Medulla oblongata (tissue), 1 donor: Measurements from ENCODE around the gene GCNT2.
"Not testable (repeated sequence)": the region's sequence is repeated elsewhere in the genome, so short reads cannot be mapped to it uniquely, and the experiment has no call there.

ENCODE experiments used
- DNase-seq: peaks from one replicate; pipeline ENCODE4 v3.0.0-alpha.2; 2015; ENCODE audit errors: extremely low spot score

GCNT2 gene

DNA sequence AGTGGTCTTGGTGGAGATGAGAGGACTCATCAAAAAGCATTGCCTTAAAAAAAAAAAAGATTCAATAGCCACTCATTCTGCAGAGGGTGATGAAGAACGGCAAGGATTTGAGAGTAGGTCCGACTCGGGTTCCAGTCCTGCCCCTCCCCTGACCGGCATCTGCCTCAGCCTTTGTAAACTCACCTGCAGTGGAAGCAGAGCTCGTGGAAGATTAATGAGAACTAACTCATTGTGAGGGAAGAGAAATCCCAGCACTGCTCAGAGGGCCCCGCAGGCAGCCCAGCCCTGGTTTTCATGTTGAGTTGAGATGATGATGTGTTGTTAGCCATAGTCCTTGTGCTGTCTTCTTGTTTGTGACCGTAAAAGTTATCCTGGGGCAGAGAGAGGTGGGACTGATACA lies 59.4 kb downstream of the GCNT2 start:
- no peak for DNase-seq

DNA sequence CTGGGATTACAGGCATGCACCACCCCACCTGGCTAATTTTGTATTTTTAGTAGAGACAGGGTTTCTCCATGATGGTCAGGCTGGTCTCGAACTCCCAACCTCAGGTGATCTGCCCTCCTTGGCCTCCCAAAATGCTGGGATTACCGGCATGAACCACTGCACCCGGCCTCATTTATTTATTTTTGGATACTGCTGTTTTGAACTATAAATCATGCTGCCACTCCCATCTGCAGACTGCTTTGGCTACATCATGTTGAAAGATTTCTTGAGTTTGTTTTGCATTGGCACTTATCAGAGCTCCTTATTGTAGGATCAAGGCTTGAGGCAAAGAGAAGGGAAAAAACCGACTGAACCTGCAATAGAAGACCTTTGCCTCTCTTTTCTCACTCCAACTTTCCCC lies 60.3 kb downstream of the GCNT2 start:
- not testable (repeated sequence) for DNase-seq

DNA sequence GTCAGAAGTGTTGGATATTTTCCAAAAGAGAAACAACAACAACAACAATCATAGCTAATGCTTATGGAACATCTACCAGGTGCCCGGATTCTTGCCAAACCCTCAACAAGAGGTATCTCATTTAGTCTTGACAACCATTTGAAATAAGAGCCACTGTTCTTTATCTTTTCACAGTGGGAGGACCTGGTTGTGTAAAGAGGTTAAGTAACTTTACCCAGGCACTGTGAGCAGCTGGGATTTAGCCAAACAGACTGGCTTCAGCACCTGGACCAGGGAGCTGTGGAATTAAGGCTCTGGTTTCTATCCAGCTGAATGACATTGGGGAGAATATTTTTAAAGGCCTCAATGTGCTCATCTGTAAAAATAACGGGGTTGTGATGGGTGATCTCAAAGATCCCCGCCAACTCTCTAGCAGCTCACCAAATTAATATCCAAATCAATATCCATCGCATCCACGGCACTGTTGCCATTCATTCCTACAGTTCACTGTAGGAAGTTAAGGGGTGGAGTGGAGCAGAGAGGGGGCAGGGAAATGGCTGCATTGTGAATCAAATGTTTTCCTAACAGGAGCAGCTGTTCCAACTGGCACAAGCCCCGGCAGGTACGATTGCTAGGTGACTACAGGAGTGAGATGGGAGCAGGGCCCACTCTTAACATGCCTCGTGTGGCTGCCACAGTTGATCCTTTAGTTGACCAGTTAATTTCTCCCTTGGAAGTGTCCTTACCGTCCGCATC lies 61.8 kb downstream of the GCNT2 start:
- DNase-seq = no peak

DNA sequence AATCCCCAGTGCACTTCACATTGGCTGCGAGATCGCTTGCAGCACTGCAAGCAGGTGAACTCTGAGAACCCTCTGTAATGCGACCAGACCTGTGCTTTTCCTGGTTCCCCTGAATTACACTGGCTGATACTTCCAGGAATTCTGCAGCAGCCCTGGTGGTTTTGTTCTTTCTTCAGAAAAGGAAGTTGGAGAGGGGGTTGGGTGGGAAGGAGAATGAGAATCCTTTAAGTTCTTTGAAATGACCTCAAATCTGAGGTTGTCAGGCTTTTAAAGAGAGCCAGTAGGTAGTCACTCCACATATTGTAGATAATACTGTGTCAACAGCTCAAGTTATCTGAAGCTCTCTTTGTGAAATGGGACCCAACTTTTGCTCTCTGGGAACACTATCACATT lies 62.4 kb downstream of the GCNT2 start:
- DNase-seq = no peak

DNA sequence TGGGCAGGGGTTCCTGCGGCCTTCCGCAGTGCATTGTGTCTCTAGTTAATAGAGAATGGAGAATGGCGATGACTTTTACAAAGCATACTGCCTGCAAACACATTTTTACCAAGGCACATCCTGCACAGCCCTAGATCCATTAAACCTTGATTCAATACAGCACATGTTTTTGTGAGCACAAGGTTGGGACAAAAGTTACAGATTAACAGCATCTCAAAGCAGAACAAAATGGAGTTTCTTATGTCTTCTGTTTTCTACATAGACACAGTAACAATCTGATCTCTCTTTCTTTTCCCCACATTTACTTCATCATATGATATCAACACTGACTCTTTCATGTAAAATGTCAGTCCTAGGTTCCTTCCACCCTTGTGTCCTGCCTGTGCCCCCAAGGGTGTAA lies 63.5 kb downstream of the GCNT2 start:
- no peak for DNase-seq

DNA sequence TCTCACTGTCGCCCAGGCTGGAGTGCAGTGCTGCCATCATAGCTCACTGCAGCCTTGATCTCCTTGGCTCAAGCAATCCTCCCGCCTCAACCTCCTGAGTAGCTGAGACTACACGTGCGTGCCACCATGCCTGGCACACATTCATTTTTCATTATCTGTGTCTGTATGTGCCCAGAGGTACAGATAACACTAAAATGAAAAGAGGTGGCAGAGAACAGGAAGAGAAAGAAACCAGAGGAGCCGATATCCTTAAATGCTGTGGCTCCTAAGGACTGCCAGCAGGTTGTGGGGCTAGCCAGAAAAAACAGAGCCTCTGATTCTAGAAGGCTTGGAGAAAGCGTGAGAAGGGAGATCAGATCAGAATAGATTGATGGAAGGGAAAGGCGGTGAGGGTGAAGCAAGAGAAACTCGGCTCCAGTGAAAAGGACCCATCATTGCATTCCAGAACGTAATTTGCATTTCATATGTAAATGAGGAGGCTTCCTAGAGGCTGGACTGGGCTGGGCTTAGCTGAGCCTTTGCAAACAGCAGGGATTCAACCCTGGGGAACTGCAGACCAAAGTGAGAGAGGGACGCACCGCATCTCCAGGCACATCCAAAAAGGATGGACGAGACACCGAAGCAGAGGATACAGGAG lies 64.2 kb downstream of the GCNT2 start:
- DNase-seq = no peak

DNA sequence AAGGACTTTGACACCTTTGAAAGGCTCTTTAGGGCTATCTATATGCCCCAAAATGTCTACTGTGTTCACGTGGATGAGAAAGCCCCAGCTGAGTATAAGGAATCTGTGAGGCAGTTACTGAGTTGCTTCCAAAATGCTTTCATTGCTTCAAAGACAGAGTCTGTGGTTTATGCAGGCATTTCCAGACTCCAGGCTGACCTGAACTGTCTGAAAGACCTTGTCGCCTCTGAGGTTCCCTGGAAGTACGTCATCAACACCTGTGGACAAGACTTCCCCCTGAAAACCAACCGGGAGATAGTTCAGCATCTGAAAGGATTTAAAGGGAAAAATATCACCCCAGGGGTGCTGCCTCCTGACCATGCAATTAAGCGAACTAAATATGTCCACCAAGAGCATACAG lies 65.2 kb downstream of the GCNT2 start:
- no peak for DNase-seq

DNA sequence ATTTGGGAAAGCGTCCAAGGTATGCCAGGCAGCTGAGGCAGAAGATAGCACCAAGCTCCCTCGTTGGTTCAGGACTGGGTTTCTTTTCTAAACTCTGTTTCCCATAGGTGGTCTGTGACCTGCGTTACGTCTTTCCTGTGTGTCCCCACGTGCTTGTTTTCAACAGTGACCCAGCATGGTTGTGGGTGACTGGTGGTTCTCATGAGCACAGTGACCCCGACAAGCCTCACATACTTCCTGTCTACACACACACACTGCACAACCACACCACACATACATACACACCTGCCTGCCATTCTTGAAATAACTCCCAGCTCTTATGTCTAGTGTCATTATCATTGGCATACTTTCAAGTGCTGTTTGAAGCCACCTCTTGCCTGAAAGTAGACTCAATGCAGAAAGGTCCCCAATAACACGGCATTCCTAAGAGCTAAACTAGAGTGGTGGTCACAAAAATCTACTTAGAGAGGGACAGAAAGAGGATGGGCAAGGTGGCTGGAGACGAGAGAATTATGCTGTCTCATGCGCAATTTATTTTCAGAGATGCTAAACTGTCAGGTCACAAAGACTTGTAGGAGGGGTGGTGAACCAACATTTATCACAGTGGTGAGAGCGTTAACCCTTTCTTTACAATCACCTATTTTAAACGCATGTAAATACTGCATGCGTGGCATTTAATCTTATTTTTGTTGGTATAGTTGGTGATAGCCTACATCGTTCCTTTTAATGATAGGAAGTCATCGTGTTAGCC lies 66.7 kb downstream of the GCNT2 start:
- DNase-seq = no peak

DNA sequence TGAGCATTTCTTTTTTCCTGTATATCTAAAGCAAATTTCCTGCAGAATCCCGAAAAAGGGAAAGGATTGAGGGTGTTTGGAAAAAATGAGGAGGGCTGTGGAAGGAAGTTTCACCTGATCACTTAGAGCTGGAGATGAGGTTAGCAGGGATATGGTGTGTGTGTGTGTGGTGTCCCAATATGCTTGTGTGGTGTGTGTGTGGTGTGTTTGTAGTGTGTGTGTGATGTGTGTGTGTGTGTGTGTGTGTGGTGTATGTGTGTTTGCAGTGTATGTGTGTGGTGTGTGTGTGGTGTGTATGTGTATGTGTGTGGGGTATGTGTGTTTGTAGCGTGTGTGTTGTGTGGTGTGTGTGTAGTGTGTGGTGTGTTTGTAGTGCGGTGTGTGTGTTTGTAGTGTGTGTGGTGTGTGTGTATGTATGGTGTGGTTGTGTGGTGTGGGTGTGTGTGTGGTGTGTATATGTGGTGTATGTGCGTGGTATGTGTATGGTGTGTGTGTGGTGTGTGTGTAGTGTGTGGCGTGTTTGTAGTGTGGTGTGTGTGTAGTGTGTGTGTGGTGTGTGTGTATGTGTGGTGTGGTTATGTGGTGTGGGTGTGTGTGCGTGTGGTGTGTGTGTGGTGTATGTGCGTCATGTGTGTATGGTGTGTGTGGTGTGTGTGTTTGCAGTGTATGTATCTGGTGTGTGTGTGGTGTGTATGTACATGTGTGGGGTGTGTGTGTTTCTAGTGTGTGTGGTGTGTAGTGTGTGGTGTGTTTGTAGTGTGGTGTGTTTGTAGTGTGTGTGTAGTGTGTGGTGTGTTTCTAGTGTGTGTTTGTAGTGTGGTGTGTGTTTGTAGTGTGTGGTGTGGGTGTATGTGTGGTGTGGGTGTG lies 67.6 kb downstream of the GCNT2 start:
- DNase-seq = no peak

DNA sequence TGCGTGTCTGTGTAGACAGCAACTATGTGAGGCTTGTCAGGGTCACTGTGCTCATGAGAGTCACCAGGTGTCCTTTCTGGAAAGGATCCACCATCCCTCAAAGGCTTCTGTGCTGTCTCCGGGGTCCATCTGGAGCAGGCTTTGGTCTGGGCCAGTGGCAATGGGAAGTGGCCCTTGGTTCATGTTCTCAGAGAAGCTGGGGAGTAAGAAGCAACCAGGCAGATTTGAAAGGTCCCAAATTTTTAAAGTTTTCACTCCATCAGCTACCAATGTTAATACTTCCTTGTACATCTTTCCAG lies 68.2 kb downstream of the GCNT2 start:
- no peak for DNase-seq

DNA sequence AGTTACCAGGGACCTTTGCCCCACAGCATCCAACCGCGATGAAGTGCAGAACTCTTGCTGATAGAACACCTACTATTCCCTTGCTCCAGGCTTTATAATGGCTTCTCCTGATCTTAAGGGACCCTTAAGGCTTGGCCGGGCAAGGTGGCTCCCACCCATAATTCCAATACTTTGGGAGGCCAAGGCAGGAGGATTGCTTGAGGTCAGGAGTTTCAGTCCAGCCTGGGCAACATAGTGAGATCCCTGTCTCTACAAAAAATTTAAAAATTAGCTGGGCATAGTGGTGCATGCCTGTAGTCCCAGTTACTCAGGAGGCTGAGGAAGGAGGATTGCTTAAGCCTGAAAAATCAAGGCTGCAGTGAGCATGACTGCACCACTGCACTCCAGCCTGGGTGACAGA lies 68.8 kb downstream of the GCNT2 start:
- DNase-seq = no peak

DNA sequence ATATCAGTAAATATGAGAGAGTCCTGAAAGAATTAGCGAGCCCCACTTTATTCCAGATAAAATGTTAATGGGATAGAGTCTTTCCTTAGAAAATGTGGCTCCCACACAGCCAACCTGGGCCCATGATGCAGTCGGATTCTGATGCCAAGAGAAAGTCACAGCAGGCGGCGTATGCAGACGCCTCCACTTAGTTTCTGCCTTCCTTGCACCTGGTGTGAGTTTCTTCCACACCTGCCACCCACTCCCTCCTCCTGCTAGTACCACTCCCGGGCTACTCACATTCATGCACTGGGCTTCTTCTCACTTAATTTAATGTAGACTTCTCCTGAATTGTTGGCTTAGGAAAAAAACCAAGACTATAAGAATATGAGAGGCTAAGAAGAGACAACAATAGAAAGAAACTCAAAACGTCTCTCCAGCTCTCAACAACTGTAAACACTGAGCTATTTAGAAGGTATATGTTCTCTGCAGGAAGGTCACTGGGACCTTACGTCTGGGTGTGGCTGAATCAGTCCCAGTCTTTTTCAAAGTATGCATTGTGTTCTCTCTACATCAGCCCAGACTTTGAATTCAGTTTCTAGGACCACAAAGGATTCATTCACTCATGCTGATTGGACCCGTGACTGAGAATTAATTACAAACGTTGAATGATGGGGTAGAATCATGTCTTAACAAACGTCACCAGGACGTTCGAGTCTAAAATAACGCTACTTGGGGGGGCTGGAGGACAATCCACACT lies 70.4 kb downstream of the GCNT2 start:
- DNase-seq = no peak

DNA sequence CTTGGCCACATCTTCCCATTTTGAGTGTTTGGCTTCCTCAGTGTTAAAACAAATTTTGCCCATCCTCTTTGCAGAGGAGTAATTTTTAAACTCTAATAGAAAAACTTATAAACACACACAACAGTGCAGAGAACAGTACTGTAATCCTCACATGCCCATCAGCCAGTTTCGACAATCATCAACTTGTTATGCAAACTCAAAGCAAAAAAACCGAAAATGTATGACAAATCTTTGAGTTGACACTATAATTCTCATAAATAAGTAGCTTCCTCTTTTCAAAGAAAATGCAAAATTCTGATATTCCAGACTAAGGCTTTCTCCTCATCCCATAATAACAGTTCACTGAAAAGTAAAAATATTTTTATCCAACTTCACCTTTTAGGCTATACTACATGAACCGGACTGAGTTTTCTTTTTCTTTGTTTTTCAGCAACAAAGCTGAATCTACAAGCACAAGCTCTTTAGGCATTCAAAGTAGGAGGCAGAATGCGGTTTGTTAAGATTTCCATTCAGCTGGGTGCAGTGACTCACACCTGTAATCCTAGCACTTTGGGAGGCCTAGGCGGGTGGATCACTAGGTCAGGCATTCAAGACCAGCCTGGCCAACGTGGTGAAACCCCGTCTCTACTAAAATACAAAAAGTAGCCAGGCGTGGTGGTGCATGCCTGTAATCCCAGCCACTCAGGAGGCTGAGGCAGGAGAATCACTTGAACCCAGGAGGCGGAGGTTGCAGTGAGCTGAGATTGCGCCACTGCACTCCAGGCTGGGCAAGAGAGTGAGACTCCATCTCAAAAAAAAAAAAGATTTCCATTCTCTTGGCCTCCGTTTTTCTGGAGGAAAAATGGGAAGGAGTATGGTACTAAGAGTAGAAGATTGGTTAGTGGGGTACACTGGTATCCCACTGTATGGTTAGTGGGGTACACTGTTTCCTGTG lies 74.8 kb downstream of the GCNT2 start:
- no peak for DNase-seq

DNA sequence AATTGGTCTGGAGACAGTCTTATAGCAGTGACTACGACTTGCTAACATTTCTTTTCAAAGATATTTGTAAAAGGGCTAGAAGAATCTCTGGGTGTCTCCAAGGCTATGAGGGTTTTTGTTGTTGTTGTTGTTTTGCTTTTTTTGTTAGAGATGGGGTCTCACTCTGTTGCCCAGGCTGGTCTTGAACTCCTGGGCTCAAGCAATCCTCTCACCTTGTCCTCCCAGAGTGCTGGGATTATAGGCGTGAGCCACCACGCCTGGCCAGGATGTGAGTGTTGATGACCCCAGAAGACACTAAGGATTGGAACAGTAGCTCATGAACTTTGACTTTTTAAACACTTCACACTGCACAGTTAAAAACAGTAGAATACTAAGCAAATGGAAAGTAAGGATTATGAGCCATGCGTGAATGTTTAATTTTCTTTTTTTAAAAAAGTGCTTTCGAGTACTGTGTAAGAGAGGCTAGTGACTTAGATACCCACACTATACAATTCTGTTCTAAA lies 76.4 kb downstream of the GCNT2 start:
- no peak for DNase-seq

DNA sequence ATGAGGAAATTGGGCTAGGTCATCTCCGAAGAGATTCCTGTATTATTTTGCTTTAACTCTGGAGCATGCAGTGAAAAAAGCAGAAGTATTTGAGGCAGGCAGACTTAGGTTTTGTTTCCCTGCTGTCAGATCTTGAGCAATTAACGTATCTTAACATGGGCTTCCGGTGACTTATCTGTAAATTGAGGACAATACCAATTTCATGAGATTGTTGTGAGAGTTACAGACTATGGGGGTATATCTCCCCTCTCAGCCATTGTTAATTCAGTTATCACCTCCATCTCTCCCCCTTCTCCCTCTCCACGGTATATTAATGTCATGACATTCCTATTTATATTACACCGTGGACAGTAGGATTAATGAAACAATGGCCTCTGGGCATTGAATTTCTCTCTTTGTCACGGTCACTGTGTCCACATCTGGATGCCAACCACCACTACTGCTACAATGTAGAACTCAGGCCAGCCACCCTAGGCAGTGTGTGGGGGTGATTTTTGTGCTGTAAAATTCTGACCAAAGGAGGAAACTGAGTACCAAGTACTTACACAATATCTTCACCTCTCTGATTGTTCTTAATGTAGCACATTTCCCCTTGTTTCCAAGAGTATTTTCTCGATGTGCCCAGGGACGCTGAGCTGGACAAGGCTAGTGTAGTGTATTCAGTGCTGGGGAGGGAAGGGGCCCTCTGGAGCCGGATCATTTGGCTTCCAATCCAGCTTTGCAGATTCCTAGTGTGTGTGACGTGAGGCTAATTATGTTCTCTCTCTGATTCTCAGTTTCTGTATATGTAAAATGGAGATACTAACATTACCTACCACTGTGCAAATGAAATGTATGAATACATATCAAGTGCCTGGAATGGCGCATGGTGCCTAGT lies 77.2 kb downstream of the GCNT2 start:
- no peak for DNase-seq

DNA sequence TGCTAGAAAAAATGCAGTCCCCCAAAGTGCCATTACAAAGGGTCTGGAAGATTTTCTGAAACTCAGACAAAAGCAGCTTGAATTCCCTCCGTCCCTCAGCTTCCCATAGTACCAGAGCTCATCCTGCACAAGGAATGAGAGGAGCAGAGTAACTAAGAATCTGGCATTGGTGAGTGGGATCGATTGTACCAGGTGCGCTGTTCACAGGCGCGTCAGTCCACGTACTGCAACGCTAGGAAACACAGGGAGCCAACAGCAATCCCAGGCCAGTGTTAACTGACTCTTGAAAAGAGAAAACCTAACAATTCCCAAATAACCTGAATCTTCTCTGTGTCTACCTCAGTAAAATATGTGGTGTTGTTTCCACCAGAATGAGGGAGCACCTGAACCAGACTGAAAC lies 77.9 kb downstream of the GCNT2 start:
- DNase-seq = no peak

DNA sequence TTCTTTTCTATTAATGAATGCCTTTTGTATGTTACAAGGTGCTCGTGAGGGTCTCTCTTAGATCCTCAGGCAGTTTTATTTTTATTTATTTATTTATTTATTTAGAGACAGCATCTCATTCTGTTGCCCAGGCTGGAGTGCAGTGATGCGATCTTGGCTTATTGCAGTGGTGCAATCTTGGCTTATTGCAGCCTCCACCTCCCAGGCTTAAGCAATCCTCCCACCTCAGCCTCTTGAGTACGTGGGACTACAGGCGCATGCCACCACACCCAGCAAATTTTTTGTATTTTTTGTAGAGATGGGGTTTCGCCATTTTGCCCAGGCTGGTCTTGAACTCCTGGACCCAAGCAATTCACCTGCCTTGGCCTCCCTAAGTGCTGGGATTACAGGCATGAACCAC lies 79.5 kb downstream of the GCNT2 start:
- DNase-seq = not testable (repeated sequence)

DNA sequence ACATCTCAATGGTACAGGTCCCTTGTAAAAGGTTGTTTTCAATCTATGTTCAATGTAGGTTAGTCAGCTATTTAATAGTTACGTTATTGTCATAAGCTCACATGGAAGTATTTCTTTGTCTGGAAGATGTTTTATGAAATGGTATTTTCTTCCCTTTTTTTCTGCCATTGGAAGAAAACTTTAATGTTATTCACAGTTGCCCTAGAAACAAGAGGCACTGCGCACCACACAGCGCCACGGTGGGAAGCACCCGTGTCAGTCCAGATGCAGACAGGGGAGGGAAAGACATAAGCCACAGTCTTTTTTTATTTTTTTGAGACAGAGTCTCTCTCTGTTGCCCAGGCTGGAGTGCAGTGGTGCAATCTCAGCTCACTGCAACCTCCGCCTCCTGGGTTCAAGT lies 82.1 kb downstream of the GCNT2 start:
- DNase-seq = no peak

DNA sequence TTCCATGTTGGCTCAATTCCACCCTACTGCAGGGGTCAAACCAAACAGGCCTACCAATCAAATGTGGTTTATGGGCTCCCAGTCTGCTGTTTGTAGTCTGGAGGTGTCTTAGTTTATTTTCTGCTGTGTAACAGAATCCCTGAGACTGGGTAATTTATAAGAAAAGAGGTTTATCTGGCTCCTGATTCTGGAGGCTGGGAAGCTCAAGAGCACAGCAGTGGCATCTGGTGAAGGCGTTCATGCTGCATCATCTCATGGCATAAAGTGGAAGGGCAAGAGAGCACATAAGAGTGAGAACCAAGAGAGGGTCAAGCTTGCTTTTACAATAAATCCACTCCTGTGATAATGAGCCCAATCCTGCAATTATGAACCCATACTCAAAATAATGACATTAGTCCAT lies 87.9 kb downstream of the GCNT2 start:
- DNase-seq = no peak
